Activated CD4-positive, alpha-beta memory T cell treated with anti-CD3 and anti-CD28 coated beads, Interleukin-2, amount 10 ng/mL, durations not matched to agents 7 days and 5 days (primary cell): ENCODE results near the gene HVCN1. TPM values are rescaled to one million over a fixed set of nuclear protein-coding genes. Genes with fewer than 3 reads are reported as not detected.
"Not testable (repeated sequence)": the region's sequence is repeated elsewhere in the genome, so short reads cannot be mapped to it uniquely, and the experiment has no call there.

ENCODE experiments used
- CTCF ChIA-PET: fragments of 350-600 bp; sonication (Branson Sonifier 250); formaldehyde crosslinking; loops from one replicate; lab custom pipeline; 2021; ENCODE audit warnings: antibody characterized with exemption, inconsistent platforms; lab: Charles Lee
- POLR2A ChIA-PET: fragments of 350-600 bp; sonication (Branson Sonifier 250); formaldehyde crosslinking; loops from one replicate; lab custom pipeline; 2021; ENCODE audit warnings: antibody characterized with exemption; lab: Charles Lee
- DNase-seq: peaks from one replicate; pipeline ENCODE4 v3.0.0-alpha.2; 2020
- H3K27ac Mint-ChIP-seq: one replicate; pipeline ENCODE4 v1.8.0; 2021; ENCODE audit warnings: mild to moderate bottlenecking, mixed read lengths
- H3K27me3 Mint-ChIP-seq: one replicate; pipeline ENCODE4 v1.8.0; 2021; ENCODE audit warnings: mixed read lengths
- H3K36me3 Mint-ChIP-seq: one replicate; pipeline ENCODE4 v1.8.0; 2021; ENCODE audit warnings: low read depth, mixed read lengths
- H3K4me1 Mint-ChIP-seq: one replicate; pipeline ENCODE4 v1.8.0; 2021; ENCODE audit warnings: mixed read lengths
- H3K4me3 Mint-ChIP-seq: one replicate; pipeline ENCODE4 v1.8.0; 2021; ENCODE audit warnings: mild to moderate bottlenecking, mixed read lengths
- H3K9me3 Mint-ChIP-seq: one replicate; pipeline ENCODE4 v1.8.0; 2021; ENCODE audit warnings: mixed read lengths
- total RNA-seq, 2 experiments: library from RNA; stranded (reverse); gene quantifications; one replicate each; pipeline ENCODE4 v1.2.3, GENCODE V29; 2021

HVCN1 gene
- total RNA-seq, 2 experiments from 2014 or later, result 11.6 to 12.9 TPM

DNA sequence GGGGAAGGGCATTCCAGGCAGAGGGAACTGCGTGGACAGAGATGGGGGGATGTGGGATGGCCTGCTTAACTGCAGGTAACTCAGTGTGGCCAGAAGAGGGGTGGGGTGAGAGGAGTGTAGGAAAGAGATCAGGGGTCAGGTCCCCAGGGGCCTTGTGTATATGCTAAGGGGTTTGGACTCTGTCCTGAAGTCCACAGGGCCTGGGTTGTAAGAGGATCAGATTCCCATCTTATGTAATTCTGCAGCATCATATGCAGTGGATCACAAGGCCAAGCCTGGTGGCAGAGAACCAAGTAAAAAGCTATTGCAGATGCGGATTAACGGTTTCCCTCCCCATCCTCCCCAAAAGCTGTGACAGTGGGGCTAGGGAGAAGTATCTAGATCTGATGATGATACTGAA lies 66.3 kb downstream of the HVCN1 start:
- H3K36me3 Mint-ChIP-seq, result no peaks in the 10 kb centered on the region
- no peaks in the 10 kb centered on the region for H3K27me3 Mint-ChIP-seq
- no peak overlapping the region for H3K4me3 Mint-ChIP-seq
- POLR2A ChIA-PET, result no interaction called here
- H3K9me3 Mint-ChIP-seq, result no peaks in the 10 kb centered on the region
- CTCF ChIA-PET, result interaction anchor here (1.8 kb wide), 1 partner anchor 205 kb away, joined by 3 read pairs; no protein-coding TSS in a partner anchor
- no peak for DNase-seq
- no peak overlapping the region for H3K27ac Mint-ChIP-seq
- H3K4me1 Mint-ChIP-seq, result peaks cover 6% of the 10 kb centered on the region

DNA sequence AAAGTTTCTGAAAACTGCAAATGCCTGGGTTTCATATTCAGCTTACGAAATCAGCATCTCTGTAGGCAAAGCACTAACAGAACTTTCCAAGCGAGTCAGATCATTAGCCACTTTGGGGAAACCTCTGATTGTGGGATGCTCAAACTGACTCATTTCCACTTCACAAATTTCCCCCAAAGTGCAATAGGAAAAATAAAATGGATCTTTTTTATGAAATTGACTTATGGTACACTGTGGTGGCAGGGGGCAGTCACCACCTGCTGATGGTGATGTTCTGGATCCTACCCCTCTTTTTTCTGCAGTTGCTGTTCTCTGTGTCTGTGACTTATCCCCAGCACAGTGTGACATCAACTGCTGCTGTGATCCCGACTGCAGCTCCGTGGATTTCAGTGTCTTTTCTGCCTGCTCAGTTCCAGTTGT lies 69.4 kb downstream of the HVCN1 start:
- H3K27me3 Mint-ChIP-seq, result no peaks in the 10 kb centered on the region
- POLR2A ChIA-PET, result interaction anchor here (1.0 kb wide), 1 partner anchor 169 kb away, joined by 3 read pairs; the partner anchor contains the start of gene ARPC3
- H3K27ac Mint-ChIP-seq, result no peak overlapping the region
- peak; percentile 23 for DNase-seq
- CTCF ChIA-PET, result interaction anchor here (0.7 to 1.3 kb wide), 3 partner anchors 78 to 268 kb away, joined by 3 to 5 read pairs (median 3); partner anchors contain the start of gene FAM216A
- H3K4me3 Mint-ChIP-seq, result no peak overlapping the region
- no peaks in the 10 kb centered on the region for H3K9me3 Mint-ChIP-seq
- H3K4me1 Mint-ChIP-seq, result peaks cover 9% of the 10 kb centered on the region
- H3K36me3 Mint-ChIP-seq, result no peaks in the 10 kb centered on the region

DNA sequence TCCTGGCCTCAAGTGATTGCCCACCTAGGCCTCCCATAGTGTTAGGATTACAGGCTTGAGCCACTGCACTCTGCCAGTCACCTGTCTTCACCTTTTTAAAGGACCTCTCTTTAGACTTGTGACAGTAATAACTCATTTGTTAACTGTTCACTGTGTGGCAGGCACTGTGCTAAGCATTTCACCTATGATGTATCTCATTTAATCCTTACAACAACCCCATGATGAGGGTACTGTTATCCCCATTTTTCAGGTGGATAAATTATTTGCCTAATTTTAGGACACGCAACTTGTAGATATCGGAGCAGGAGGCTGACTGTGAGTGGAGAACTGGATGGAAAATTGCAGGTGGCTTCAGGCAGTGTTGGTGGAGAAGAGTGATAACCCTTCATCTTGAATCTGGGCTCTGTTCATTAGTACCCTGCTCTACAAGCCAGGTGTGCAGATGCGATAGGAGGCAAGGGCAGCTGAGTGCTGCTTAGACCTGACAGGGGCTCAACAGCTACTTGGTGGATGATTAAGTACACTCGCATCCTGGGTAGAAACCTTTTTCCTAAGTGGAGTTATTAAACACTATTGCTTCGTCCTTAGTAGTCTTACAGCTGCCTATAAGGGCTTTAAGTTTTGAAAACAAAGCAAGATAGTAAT lies 72.3 kb downstream of the HVCN1 start:
- H3K27ac Mint-ChIP-seq, result no peak overlapping the region
- ChIA-PET POLR2A (interaction anchor here (0.7 to 1.5 kb wide), 3 partner anchors 41 to 148 kb away, joined by 3 to 5 read pairs (median 3); partner anchors contain the start of genes FAM216A and GPN3), CTCF (interaction anchor here (1.1 to 3.5 kb wide), 4 partner anchors 15 to 148 kb away, joined by 3 to 33 read pairs (median 4); partner anchors contain the start of genes FAM216A and GPN3)
- H3K36me3 Mint-ChIP-seq, result no peaks in the 10 kb centered on the region
- DNase-seq, result no peak
- H3K4me1 Mint-ChIP-seq, result peaks cover 18% of the 10 kb centered on the region
- no peak overlapping the region for H3K4me3 Mint-ChIP-seq
- H3K9me3 Mint-ChIP-seq, result no peaks in the 10 kb centered on the region
- no peaks in the 10 kb centered on the region for H3K27me3 Mint-ChIP-seq

DNA sequence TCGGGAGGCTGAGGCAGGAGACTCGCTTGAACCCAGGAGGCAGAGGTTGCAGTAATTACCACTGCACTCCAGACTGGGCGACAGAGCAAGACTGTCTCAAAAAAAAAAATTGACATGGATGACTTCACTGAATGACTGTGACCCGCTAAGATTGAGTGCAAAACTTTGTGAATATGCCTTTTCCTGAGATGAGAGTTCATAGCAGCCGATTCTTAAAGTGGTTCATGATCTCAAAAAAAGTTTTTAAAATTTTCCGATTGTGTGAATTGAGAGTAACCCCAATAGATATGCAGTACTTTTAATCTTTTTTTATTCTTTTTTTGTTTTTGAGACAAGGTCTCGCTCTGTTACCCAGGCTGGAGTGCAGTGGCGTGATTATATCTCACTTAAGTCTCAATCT lies 73.7 kb downstream of the HVCN1 start:
- Mint-ChIP-seq H3K27me3 (no peaks in the 10 kb centered on the region), H3K36me3 (no peaks in the 10 kb centered on the region), H3K27ac (no peak overlapping the region), H3K9me3 (no peaks in the 10 kb centered on the region), H3K4me1 (peaks cover 18% of the 10 kb centered on the region), H3K4me3 (no peak overlapping the region)
- CTCF ChIA-PET, result interaction anchor here (1.2 to 3.5 kb wide), 7 partner anchors 10 to 273 kb away, joined by 4 to 33 read pairs (median 7); partner anchors contain the start of genes FAM216A and GPN3
- POLR2A ChIA-PET, result interaction anchor here (1.3 to 2.4 kb wide), 4 partner anchors 12 to 147 kb away, joined by 3 to 20 read pairs (median 4); partner anchors contain the start of genes FAM216A, GPN3, RAD9B and VPS29
- no peak for DNase-seq

DNA sequence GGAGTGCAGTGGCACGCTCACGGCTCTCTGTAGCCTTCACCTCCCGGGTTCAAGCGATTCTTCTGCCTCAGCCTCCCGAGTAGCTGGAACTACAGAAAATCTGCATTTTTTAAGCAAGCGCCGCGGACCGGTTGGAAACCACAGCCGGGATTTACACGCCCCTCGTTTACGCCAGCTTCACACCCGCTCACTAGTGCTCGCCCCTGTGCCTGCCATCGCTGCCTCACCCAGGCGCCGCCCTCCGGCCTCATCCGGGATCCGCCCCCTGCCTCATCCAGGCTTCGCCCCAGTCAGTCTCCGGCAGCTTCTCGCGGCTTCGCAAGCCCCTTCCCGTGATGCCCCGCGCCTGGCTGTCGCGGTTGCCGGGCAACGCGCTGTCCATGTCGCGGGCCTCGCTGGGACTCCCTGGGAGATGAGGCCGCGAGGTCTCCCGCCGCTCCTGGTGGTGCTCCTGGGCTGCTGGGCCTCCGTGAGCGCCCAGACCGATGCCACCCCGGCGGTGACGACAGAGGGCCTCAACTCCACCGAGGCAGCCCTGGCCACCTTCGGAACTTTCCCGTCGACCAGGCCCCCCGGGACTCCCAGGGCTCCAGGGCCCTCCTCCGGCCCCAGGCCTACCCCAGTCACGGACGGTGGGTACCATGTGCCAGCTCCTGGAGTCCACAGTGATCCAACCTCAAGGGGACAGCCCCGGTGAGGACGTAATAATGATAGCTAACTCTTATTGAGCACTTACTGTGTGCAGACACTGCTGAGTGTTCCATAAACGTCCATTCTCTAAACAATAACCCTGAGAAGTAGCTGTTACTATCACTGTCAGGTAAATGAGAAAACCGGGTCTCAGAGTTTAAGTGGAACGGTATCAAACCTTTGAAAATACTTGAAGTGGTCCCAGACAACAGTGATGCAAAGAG lies 74.9 kb downstream of the HVCN1 start, which contains the start of gene TCTN1:
Gene TCTN1, plus strand, starts transcription at position 359 of the 914 bp plus-strand sequence. Its CDS starts 54 bp downstream, at position 413.
- peak; percentile 98 for DNase-seq
- Mint-ChIP-seq H3K36me3 (no peaks in the 10 kb centered on the region), H3K4me1 (peaks cover 14% of the 10 kb centered on the region), H3K27me3 (no peaks in the 10 kb centered on the region), H3K4me3 (peak within 1 kb of the TSS; percentile 81), H3K9me3 (no peaks in the 10 kb centered on the region), H3K27ac (peak within 1 kb of the TSS; percentile 79)
- ChIA-PET POLR2A (interaction anchor here (0.8 to 2.4 kb wide), 14 partner anchors 8 to 164 kb away, joined by 3 to 20 read pairs (median 4); partner anchors contain the start of genes ARPC3, FAM216A, GPN3 and HVCN1), CTCF (interaction anchor here (0.6 to 3.5 kb wide), 16 partner anchors 9 to 274 kb away, joined by 3 to 33 read pairs (median 4); partner anchors contain the start of genes ARPC3, FAM216A and GPN3)

DNA sequence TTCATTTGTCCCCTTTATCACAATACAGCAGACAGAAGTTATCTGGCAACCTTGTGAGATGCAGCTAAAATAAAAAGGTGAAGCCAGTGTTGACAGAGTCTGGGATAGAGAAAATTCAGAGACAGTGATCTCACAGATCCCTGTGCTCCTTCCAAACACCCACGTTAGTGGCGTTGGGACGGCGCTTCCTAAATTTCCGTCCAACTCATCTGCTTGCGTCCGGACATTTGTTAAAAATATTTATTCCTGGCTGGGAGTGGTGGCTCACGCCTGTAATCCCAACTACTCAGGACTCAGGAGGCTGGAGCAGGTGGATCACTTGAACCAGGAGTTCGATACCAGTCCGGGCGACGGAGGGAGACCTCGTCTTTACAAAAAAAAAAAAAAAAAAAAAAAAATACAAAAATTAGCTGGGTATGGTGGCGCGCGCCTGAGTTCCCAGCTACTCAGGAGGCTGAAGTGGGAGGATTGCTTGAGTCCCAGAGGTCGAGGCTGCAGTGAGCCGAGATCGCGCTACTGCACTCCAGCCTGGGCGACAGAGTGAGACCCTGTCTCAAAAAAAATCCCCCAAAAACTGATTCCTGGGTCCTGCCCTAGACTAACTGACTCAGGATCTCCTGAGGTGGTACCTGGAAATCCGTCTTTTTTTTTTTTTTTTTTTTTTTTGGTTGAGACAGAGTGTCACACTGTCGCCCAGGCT lies 75.7 kb downstream of the HVCN1 start:
- CTCF ChIA-PET, result interaction anchor here (0.7 to 3.5 kb wide), 11 partner anchors 8 to 275 kb away, joined by 3 to 33 read pairs (median 4); partner anchors contain the start of genes ARPC3, FAM216A and GPN3
- Mint-ChIP-seq H3K27ac (peak overlapping the region; percentile 79), H3K27me3 (no peaks in the 10 kb centered on the region), H3K9me3 (no peaks in the 10 kb centered on the region), H3K4me1 (peaks cover 14% of the 10 kb centered on the region), H3K36me3 (no peaks in the 10 kb centered on the region), H3K4me3 (peak overlapping the region; percentile 81)
- POLR2A ChIA-PET, result interaction anchor here (0.8 to 2.4 kb wide), 12 partner anchors 7 to 163 kb away, joined by 3 to 20 read pairs (median 6); partner anchors contain the start of genes ARPC3, FAM216A, GPN3 and HVCN1
- DNase-seq, result no peak

DNA sequence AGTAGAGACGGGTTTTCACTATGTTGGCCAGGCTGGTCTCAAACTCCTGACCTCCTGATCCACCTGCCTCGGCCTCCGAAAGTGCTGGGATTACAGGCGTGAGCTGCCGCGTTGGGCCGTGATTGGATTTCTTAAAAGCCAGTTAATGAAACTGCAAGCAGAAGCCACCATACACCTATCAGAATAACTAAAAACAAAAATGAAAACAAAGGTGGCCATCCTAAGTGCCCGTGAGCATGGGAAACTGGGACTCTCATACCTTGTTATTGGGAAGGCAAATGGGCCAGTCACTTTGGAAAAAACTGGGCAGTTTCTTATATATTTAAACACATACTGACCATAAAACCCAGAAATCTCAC lies 82.7 kb downstream of the HVCN1 start:
- DNase-seq, result no peak
- H3K4me1 Mint-ChIP-seq, result peaks cover 14% of the 10 kb centered on the region
- H3K9me3 Mint-ChIP-seq, result no peaks in the 10 kb centered on the region
- ChIA-PET CTCF (interaction anchor here (0.6 to 2.6 kb wide), 13 partner anchors 8 to 156 kb away, joined by 3 to 14 read pairs (median 5); partner anchors contain the start of genes ARPC3, FAM216A, GPN3 and TCTN1), POLR2A (interaction anchor here (1.0 to 1.4 kb wide), 5 partner anchors 7 to 138 kb away, joined by 4 to 6 read pairs (median 5); partner anchors contain the start of genes FAM216A, GPN3 and TCTN1)
- peak overlapping the region; percentile 67 for H3K27ac Mint-ChIP-seq
- H3K36me3 Mint-ChIP-seq, result no peaks in the 10 kb centered on the region
- no peaks in the 10 kb centered on the region for H3K27me3 Mint-ChIP-seq
- peak overlapping the region; percentile 77 for H3K4me3 Mint-ChIP-seq

DNA sequence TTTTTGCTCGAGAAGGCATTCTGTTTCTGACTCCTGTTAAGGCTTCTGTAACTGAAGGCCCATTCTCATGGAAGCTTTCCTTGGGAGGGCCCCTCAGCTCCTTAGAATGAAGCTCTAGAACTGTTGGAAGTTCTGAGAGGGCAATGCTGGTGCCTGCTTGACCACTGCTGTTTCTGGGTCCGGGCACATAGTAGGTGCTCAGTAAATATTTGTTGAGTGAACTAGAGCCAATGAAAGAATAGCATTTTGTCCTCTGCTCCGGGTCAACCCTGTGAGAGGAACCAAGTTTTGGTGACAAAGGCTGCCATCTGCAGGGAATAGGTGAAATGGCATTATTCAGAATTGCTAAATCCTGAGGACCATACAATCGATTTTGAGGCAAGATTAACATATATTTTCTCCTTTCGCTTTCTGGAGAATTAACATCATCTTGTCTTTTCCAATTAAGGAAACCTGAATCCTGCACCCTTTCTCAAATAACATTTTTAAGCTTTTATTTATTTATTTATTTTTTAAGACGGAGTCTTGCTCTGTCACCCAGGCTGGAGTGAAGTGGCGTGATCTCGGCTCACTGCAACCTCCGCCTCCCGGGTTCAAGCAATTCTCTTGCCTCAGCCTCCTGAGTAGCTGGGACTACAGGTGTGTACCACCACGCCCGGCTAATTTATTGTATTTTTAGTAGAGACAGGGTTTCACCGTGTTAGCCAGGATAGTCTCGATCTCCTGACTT lies 86.7 kb downstream of the HVCN1 start:
- ChIA-PET CTCF (interaction anchor here (0.6 to 6.6 kb wide), 43 partner anchors 9 to 1401 kb away, joined by 3 to 150 read pairs (median 6); partner anchors contain the start of genes ARPC3, FAM216A, GPN3 and RAD9B), POLR2A (interaction anchor here (0.7 to 5.5 kb wide), 12 partner anchors 11 to 171 kb away, joined by 3 to 44 read pairs (median 11); partner anchors contain the start of genes ARPC3, FAM216A, GPN3 and RAD9B)
- not testable (repeated sequence) for H3K4me3 Mint-ChIP-seq, H3K27ac Mint-ChIP-seq, H3K9me3 Mint-ChIP-seq, H3K27me3 Mint-ChIP-seq, H3K36me3 Mint-ChIP-seq
- peak; percentile 57 for DNase-seq
- H3K4me1 Mint-ChIP-seq, result peaks cover 18% of the 10 kb centered on the region

DNA sequence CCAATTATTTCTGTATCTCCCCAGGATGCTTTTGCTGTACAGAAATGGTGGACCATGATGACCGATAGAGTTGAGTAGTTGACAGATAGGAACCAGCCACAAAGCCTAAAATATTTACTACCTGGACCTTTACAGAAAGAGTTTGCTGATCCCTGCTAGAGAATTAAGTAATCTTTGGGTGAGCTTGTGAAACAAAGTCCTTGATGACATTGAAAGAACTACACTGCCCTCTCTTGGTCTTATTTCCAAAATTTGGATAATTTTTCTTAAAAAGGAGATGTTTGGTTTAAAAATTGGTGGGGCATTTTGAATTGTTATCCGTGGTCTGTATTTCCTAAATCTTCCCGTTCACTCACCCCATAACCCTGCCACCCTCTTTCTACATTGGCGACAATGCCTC lies 88.7 kb downstream of the HVCN1 start:
- CTCF ChIA-PET, result interaction anchor here (0.6 to 6.6 kb wide), 31 partner anchors 8 to 288 kb away, joined by 3 to 150 read pairs (median 9); partner anchors contain the start of genes ARPC3, FAM216A, GPN3 and RAD9B
- no peak for DNase-seq
- H3K36me3 Mint-ChIP-seq, result no peaks in the 10 kb centered on the region
- H3K4me3 Mint-ChIP-seq, result no peak overlapping the region
- H3K9me3 Mint-ChIP-seq, result no peaks in the 10 kb centered on the region
- no peaks in the 10 kb centered on the region for H3K27me3 Mint-ChIP-seq
- POLR2A ChIA-PET, result interaction anchor here (1.0 to 5.5 kb wide), 9 partner anchors 13 to 288 kb away, joined by 3 to 44 read pairs (median 13); partner anchors contain the start of genes ARPC3, FAM216A, GPN3 and RAD9B
- no peak overlapping the region for H3K27ac Mint-ChIP-seq
- peaks cover 13% of the 10 kb centered on the region for H3K4me1 Mint-ChIP-seq

DNA sequence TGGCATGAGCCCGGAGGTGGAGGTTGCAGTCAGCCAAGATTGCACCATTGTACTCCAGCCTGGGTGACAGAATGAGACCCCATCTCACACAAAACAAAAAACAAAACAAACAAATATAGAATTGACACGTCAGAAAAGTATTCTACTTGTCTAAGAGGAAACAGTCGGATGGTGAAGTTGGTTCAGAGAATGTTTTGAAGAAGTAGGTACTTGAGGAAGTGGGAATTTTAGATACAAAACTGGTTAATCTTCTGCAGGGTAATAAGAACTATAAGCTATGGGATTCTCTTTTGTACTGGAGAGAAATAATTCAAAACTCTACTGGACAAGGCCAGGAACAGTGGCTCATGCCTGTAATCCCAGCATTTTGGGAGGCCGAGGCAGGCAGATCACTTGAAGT lies 89.6 kb downstream of the HVCN1 start:
- no peak for DNase-seq
- Mint-ChIP-seq H3K4me3 (no peak overlapping the region), H3K27me3 (no peaks in the 10 kb centered on the region), H3K36me3 (no peaks in the 10 kb centered on the region), H3K4me1 (peaks cover 11% of the 10 kb centered on the region), H3K9me3 (no peaks in the 10 kb centered on the region), H3K27ac (no peak overlapping the region)
- ChIA-PET POLR2A (interaction anchor here (1.5 to 4.7 kb wide), 2 partner anchors 14 to 289 kb away, joined by 4 to 17 read pairs; partner anchors contain the start of gene TCTN1), CTCF (interaction anchor here (0.7 to 6.6 kb wide), 20 partner anchors 7 to 283 kb away, joined by 3 to 150 read pairs (median 26); partner anchors contain the start of genes ARPC3, FAM216A, GPN3 and RAD9B)
